GM10266 (cell line): ENCODE data around the gene ESF1.

Source experiments
- DNase-seq: peaks from one replicate; pipeline ENCODE4 v3.0.0; 2012; ENCODE audit errors: extremely low spot score
- CTCF ChIP-seq: IDR thresholded peaks from 2 replicates; pipeline ENCODE4 v1.5.1; 2012; ENCODE audit warnings: mild to moderate bottlenecking, low read depth; ENCODE audit not compliant: control insufficient read depth, insufficient read depth; ENCODE audit errors: missing control alignments

Gene ESF1

GRCh38 chr20:13756551-13756950 is 28.2 kb downstream of the ESF1 start:
- DNase-seq = no peak
- TF ChIP-seq CTCF = no peak

GRCh38 chr20:13755809-13756208 is 28.9 kb downstream of the ESF1 start:
- no peak for DNase-seq
- TF ChIP-seq CTCF = no peak

GRCh38 chr20:13753436-13754036 is 31.2 kb downstream of the ESF1 start:
- DNase-seq = no peak
- TF ChIP-seq CTCF = no peak

- DNase-seq = no peak
- TF ChIP-seq CTCF = no peak
Measured at GRCh38 chr20:13749811-13750210, 34.9 kb downstream of the ESF1 start.

- no peak for DNase-seq
- no peak for TF ChIP-seq CTCF
Measured at GRCh38 chr20:13745784-13746183, 38.9 kb downstream of the ESF1 start.

GRCh38 chr20:13744352-13744751 is 40.4 kb downstream of the ESF1 start:
- DNase-seq = no peak
- no peak for TF ChIP-seq CTCF

- DNase-seq = no peak
- TF ChIP-seq CTCF = no peak
Measured at GRCh38 chr20:13741879-13742278, 42.8 kb downstream of the ESF1 start.
